Measurements from ENCODE around the gene STARD10. TPM values are rescaled to one million over a fixed set of nuclear protein-coding genes. Genes with fewer than 3 reads are reported as not detected.
"Not testable (repeated sequence)": the region's sequence is repeated elsewhere in the genome, so short reads cannot be mapped to it uniquely, and the experiment has no call there.

STARD10 gene
- total RNA-seq, 1 donor from 2014 or later, result 20.9 TPM

DNA sequence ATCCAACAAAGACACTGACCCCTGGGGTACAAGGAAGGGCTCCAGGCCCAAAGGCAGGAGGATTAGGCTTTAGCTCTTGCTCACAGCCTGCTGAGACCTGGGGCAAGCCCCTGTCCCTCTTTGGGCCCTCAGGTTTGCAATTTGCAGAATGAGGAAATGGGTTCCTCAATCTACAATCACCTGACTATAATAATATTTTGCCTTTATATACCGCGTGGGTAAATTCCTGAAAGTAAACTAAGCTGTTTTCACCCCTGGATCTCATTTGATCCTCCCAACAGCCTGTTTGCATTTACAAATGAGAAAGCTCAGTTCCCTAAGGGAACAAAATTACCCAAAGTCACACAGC is 797 bp downstream of the STARD10 start:
- H3K4me1 ChIP-seq, result peaks cover 15 to 27% of the 10 kb centered on the region in 2 donors
- H3K27ac ChIP-seq, result peak overlapping the region; percentile 86
- TF ChIP-seq, protein P1, sequence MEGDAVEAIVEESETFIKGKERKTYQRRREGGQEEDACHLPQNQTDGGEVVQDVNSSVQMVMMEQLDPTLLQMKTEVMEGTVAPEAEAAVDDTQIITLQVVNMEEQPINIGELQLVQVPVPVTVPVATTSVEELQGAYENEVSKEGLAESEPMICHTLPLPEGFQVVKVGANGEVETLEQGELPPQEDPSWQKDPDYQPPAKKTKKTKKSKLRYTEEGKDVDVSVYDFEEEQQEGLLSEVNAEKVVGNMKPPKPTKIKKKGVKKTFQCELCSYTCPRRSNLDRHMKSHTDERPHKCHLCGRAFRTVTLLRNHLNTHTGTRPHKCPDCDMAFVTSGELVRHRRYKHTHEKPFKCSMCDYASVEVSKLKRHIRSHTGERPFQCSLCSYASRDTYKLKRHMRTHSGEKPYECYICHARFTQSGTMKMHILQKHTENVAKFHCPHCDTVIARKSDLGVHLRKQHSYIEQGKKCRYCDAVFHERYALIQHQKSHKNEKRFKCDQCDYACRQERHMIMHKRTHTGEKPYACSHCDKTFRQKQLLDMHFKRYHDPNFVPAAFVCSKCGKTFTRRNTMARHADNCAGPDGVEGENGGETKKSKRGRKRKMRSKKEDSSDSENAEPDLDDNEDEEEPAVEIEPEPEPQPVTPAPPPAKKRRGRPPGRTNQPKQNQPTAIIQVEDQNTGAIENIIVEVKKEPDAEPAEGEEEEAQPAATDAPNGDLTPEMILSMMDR (IDR thresholded peaks at IDR 0.05), result no peak
- peak overlapping the region; percentile 64 to 67 for H3K4me3 ChIP-seq
- intact Hi-C loops (cut with DNase I), result loop anchor here (1.0 to 2.0 kb wide), 3 partner anchors 21 to 71 kb away; partner anchors contain the start of genes ARAP1 and ATG16L2
- no peaks in the 10 kb centered on the region for H3K36me3 ChIP-seq
- no peaks in the 10 kb centered on the region for H3K9me3 ChIP-seq
- no peaks in the 10 kb centered on the region for H3K27me3 ChIP-seq
- DNase-seq (ENCODE audit: low spot score in 2 of 2), result no peak

GRCh38 chr11:72792437-72793021 is 1.3 kb downstream of the STARD10 start:
- intact Hi-C loops (cut with DNase I), result loop anchor here (1.0 to 2.0 kb wide), 3 partner anchors 22 to 70 kb away; partner anchors contain the start of genes ARAP1 and ATG16L2
- DNase-seq (ENCODE audit: low spot score in 2 of 2), result no peak
- Histone ChIP-seq H3K27me3 (no peaks in the 10 kb centered on the region), H3K4me3 (peak overlapping the region in 1 of 2 donors; percentile 64), H3K36me3 (no peaks in the 10 kb centered on the region), H3K9me3 (no peaks in the 10 kb centered on the region), H3K27ac (peak overlapping the region; percentile 86), H3K4me1 (peaks cover 15 to 27% of the 10 kb centered on the region in 2 donors)
- TF ChIP-seq, protein P1 (IDR thresholded peaks at IDR 0.05), result no peak

- intact Hi-C loops (cut with DNase I); H3K4me3 ChIP-seq: not testable (repeated sequence)
- H3K27ac ChIP-seq, result peak overlapping the region in 1 of 2 donors; percentile 88
Measured at GRCh38 chr11:72791228-72791627, 2.6 kb downstream of the STARD10 start.

GRCh38 chr11:72789493-72790131 is 4.2 kb downstream of the STARD10 start:
- H3K27ac ChIP-seq, result peak overlapping the region; percentile 83 to 88
- peak; percentile 60 to 80 for DNase-seq (ENCODE audit: low spot score in 2 of 2)
- no peaks in the 10 kb centered on the region for H3K9me3 ChIP-seq
- intact Hi-C loops (cut with DNase I), result no loop called here
- H3K36me3 ChIP-seq, result no peaks in the 10 kb centered on the region
- H3K27me3 ChIP-seq, result no peaks in the 10 kb centered on the region
- H3K4me3 ChIP-seq, result peak overlapping the region in 1 of 2 donors; percentile 28
- TF ChIP-seq, protein P1 (IDR thresholded peaks at IDR 0.05), result no peak
- H3K4me1 ChIP-seq, result peaks cover 15 to 27% of the 10 kb centered on the region in 2 donors

More at GRCh38 chr11:72791228-72791627, 2.6 kb downstream of the STARD10 start:
- peaks cover 15 to 27% of the 10 kb centered on the region in 2 donors for H3K4me1 ChIP-seq
- not testable (repeated sequence) for DNase-seq (ENCODE audit: low spot score in 2 of 2); H3K27me3 ChIP-seq; H3K9me3 ChIP-seq; H3K36me3 ChIP-seq

- Histone ChIP-seq H3K36me3 (no peaks in the 10 kb centered on the region), H3K4me3 (no peak overlapping the region), H3K27me3 (no peaks in the 10 kb centered on the region), H3K27ac (peak overlapping the region in 1 of 2 donors; percentile 83), H3K9me3 (no peaks in the 10 kb centered on the region), H3K4me1 (peaks cover 15 to 26% of the 10 kb centered on the region in 2 donors)
- DNase-seq (ENCODE audit: low spot score in 2 of 2), result no peak
- TF ChIP-seq, protein P1 (IDR thresholded peaks at IDR 0.05), result no peak
- intact Hi-C loops (cut with DNase I), result no loop called here
Measured at GRCh38 chr11:72788241-72788640, 5.6 kb downstream of the STARD10 start.
